Neural crest cell (in vitro differentiated cells): ENCODE measurements around the gene VPS50. TPM values are rescaled to one million over a fixed set of nuclear protein-coding genes. Genes with fewer than 3 reads are reported as not detected.

Experiments
- DNase-seq: peaks from one replicate; pipeline ENCODE4 v3.0.0; 2021; ENCODE audit warnings: low read depth, mixed read lengths, low spot score
- H3K27ac Mint-ChIP-seq: one replicate; pipeline ENCODE4 v1.8.0; 2021; ENCODE audit warnings: mild to moderate bottlenecking, mixed read lengths; ENCODE audit not compliant: unreplicated experiment
- H3K27me3 Mint-ChIP-seq: 2 replicates; pipeline ENCODE4 v1.8.0; 2021; ENCODE audit warnings: low read depth, mild to moderate bottlenecking, mixed read lengths
- H3K36me3 Mint-ChIP-seq: 2 replicates; pipeline ENCODE4 v1.8.0; 2021; ENCODE audit warnings: low read depth, mild to moderate bottlenecking, mixed read lengths
- H3K4me1 Mint-ChIP-seq: 2 replicates; pipeline ENCODE4 v1.8.0; 2021; ENCODE audit warnings: mixed read lengths
- H3K4me3 Mint-ChIP-seq: one replicate; pipeline ENCODE4 v1.8.0; 2021; ENCODE audit warnings: mild to moderate bottlenecking, mixed read lengths
- H3K9me3 Mint-ChIP-seq: 2 replicates; pipeline ENCODE4 v1.8.0; 2021; ENCODE audit warnings: mixed read lengths
- total RNA-seq: library from RNA; stranded (reverse); gene quantifications from 2 replicates; pipeline ENCODE4 v1.2.1, GENCODE V29; 2021
- TF ChIP-seq, protein P1 (sequence below): fragments of 200-600 bp; sonication (generic); conservative IDR thresholded peaks from 2 replicates; pipeline ENCODE4 v1.5.0; 2021; ENCODE audit warnings: antibody characterized with exemption, mild to moderate bottlenecking

Gene VPS50
- total RNA-seq, 1 donor from 2014 or later, result 16.0 TPM

DNA sequence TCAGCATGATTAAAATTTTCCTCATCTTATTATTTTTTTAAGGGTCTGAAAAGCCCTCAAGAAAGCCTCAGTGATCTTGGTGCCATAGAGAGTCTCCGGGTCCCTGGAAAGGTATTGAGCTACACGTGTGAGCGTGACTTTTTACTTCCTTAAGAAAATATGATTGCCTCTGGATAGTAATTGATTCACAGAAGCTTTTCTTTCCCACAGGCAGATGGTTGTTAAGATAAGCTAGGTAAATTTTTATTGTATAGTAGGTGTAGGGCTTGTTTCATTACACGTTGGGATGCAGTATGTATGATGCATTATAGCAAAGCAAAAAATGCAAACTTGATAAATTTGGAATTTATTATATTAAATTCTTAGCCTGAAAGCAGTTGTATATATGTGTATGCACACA lies 7.7 kb downstream of the VPS50 start:
- DNase-seq, result no peak
- Mint-ChIP-seq H3K4me1 (no peaks in the 10 kb centered on the region), H3K27me3 (no peaks in the 10 kb centered on the region), H3K36me3 (no peaks in the 10 kb centered on the region), H3K4me3 (no peak overlapping the region), H3K9me3 (no peaks in the 10 kb centered on the region), H3K27ac (no peak overlapping the region)
- TF ChIP-seq, protein P1, sequence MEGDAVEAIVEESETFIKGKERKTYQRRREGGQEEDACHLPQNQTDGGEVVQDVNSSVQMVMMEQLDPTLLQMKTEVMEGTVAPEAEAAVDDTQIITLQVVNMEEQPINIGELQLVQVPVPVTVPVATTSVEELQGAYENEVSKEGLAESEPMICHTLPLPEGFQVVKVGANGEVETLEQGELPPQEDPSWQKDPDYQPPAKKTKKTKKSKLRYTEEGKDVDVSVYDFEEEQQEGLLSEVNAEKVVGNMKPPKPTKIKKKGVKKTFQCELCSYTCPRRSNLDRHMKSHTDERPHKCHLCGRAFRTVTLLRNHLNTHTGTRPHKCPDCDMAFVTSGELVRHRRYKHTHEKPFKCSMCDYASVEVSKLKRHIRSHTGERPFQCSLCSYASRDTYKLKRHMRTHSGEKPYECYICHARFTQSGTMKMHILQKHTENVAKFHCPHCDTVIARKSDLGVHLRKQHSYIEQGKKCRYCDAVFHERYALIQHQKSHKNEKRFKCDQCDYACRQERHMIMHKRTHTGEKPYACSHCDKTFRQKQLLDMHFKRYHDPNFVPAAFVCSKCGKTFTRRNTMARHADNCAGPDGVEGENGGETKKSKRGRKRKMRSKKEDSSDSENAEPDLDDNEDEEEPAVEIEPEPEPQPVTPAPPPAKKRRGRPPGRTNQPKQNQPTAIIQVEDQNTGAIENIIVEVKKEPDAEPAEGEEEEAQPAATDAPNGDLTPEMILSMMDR, result no peak

DNA sequence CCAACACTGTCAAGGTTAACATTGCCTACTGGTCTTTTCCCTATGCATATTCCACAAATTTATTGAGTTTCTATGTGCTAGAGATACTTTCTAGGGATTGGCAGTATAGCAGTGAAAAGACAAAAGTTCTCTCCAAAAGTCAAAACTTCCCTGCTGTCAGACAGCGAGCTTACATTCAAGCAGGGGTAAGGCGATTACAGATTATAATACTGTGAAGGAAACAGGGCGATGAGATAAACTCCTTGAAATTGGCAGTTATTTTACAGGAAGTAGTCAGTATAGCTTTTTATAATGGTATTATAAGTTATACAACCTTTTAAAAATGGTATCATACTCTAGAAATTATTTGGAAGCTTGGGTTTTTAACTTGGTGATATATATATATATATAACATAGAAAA lies 9.9 kb downstream of the VPS50 start:
- TF ChIP-seq, protein P1, result no peak
- Mint-ChIP-seq H3K4me3 (no peak overlapping the region), H3K4me1 (peaks cover 3% of the 10 kb centered on the region), H3K36me3 (no peaks in the 10 kb centered on the region), H3K27me3 (no peaks in the 10 kb centered on the region), H3K27ac (no peak overlapping the region), H3K9me3 (no peaks in the 10 kb centered on the region)
- DNase-seq, result no peak

DNA sequence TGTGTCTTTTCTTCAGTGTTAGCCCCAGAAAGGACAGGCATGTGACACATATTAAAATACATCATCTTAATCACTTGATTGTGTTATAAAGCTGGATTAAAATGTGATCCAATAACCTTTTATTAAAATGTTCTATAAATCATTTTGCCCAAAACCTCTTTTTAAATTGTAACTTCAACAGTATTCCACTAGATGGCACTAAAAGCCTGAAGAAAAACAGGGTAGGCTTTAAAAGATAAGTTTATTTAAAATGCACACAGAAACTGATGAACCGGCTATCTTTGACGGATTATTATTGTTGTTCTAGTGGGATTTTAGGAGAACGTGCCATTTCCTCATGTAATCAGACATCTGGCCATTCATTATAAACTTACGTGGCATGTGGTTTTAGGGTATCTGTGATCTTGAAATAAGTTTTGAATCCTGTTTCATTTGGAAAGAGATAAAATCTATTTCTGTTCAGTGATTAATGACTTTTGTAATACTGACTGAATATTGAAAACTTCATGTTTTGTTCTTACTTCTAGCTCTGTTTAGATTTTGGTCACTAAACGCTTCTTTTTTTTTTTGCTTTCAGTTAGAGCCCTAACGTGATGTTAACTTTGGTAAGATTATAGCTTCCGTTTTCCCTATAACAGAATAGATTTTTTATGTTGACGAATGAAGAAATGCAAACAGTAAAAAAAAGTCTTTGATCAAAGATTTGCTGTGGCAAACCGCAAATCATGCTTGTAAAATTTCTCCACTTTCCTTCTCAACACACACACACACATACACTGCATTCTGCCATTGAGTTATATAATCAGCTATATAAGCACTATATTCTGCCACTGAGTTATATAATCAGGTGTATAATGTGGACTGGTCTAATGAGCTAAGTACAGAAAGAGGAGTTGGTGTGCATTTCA lies 13.6 kb downstream of the VPS50 start:
- H3K27me3 Mint-ChIP-seq, result no peaks in the 10 kb centered on the region
- H3K27ac Mint-ChIP-seq, result no peak overlapping the region
- TF ChIP-seq, protein P1, result peak; percentile 82
- no peaks in the 10 kb centered on the region for H3K36me3 Mint-ChIP-seq
- H3K4me1 Mint-ChIP-seq, result peaks cover 3% of the 10 kb centered on the region
- DNase-seq, result no peak
- H3K9me3 Mint-ChIP-seq, result no peaks in the 10 kb centered on the region
- no peak overlapping the region for H3K4me3 Mint-ChIP-seq

DNA sequence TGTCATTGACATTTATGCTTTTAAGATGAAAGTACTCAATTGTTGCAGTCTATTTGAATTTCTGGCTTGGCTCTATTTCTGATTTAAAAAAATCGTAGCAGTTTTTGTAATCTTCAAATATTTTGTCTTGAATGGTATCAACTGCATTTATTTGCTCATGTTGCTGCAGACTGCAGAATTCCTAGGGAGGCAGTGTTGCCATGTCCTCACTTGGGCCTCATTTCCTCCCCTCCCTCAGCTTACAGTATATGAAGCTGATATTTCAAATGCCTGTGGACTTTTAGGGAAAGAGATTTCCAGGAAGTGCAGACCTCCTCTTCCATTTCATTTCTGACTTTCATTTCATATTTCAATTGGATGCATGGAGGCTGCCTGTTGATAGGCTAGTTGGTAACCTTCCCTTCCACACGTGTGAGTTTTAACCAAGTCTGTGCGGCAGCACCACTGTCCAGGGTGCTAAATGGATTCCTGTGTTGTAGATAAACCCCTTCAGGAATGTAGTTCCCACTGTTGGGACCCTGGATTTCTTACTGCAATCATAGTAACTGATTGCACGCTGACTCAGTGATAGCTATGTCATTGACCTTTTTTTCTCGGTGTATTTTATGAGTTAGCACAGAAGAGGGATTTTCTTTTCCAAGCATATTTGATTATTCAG lies 17.5 kb downstream of the VPS50 start:
- DNase-seq, result no peak
- H3K9me3 Mint-ChIP-seq, result no peaks in the 10 kb centered on the region
- TF ChIP-seq, protein P1, result no peak

DNA sequence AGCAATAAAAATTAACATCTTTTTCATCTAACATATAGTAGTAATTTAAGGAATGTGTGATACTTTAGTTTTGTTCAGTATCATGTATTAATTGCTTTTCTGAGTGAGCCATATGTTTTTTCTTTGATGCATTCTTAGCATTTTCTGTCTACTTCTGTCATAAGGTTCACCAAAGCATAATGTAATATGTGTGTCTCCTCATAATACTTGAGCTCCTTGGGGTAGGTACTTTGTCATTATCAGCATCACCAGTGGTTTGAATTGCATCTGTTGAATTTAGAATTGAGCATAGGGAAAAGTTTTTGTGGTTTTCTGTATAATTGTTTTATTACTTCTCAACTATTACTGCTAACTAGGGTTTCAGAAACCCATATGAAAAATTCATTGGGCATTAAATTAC lies 26.5 kb downstream of the VPS50 start:
- H3K4me3 Mint-ChIP-seq, result no peak overlapping the region
- no peaks in the 10 kb centered on the region for H3K27me3 Mint-ChIP-seq
- no peak for DNase-seq
- no peaks in the 10 kb centered on the region for H3K36me3 Mint-ChIP-seq
- TF ChIP-seq, protein P1, result no peak
- H3K9me3 Mint-ChIP-seq, result no peaks in the 10 kb centered on the region
- no peaks in the 10 kb centered on the region for H3K4me1 Mint-ChIP-seq
- H3K27ac Mint-ChIP-seq, result peak overlapping the region; percentile 2

More for the DNA sequence above, 17.5 kb downstream of the VPS50 start:
- Mint-ChIP-seq H3K4me3 (no peak overlapping the region), H3K27ac (no peak overlapping the region), H3K4me1 (peaks cover 3% of the 10 kb centered on the region), H3K36me3 (no peaks in the 10 kb centered on the region), H3K27me3 (no peaks in the 10 kb centered on the region)
